A172 (cell line): ENCODE data around the gene RRAS2. TPM values are rescaled to one million over a fixed set of nuclear protein-coding genes. Genes with fewer than 3 reads are reported as not detected.
A peak's percentile ranks its signal among the peaks of the same experiment; 100 is the strongest.
"Not testable (repeated sequence)": the region's sequence is repeated elsewhere in the genome, so short reads cannot be mapped to it uniquely, and the experiment has no call there.

Experiments used
- DNase-seq: peaks from one replicate; pipeline ENCODE4 v3.0.0-alpha.2; 2015; ENCODE audit warnings: low spot score
- total RNA-seq: library from RNA; depleted of rRNA; stranded (reverse); fragments of >200 nt; shearing (Covaris generic); gene quantifications from 2 replicates; pipeline ENCODE4 v1.2.3, GENCODE V29; 2014

Gene RRAS2
- total RNA-seq, 1 experiment from 2014 or later: 138 TPM

DNA sequence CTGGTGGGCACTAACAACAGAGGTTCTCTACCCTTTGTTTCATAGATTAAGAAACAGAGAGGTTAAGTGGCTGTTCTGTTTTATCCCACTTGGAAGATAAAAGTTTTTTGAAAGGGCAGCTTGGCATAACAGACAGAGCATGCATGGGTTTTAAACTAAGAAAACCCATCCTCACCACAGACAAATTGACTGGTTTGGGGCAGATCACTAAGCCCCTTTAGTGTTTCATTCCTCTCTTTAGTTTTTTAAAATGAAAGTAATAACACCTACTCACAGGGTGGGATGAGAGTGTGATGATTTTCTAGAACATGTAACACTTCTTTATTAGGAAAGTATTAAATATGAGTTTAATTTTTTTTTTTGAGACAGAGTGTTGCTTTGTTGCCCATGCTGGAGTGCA, 12.3 kb upstream of the RRAS2 start:
- DNase-seq: no peak

DNA sequence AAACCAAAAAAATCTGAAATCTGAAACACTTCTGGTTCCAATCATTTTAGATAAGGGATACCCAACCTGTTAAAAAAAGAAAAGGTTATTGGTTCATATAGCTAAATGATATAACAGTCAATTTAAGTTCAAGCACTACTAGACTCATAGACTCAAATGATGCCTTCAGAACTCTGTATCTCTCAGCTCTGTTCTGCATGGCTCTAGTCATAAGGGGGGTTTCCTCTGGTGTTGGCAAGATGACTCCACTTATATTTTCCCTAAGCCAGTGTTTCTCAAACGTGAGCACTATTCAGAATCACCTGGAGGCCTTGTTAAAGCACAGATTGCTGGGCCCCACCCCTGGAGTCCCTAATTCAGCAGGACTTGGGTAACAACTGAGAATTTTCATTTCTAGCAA, 11.5 kb upstream of the RRAS2 start:
- DNase-seq: no peak

DNA sequence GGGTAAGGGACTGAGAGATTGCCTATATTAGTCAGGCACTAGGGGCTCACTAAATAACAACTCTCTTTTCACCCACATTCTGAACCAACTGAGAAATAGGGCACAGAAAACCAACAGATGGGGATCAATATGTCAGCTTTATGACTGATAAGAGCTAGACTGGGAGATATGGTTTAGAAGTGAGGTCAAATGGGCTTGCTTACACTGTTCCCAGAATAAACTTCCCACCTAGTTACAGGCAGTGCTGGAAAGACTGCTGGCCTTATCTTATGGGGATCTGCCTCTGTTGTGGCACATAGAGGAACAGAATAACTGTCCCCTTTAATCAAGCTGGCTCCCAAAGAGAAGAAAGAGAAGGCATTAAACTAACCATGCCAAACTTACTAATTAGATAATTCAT, 10.6 kb upstream of the RRAS2 start:
- DNase-seq: no peak

GRCh38 chr11:14366936-14367335, 8.0 kb upstream of the RRAS2 start:
- DNase-seq: no peak

GRCh38 chr11:14364322-14364721, 5.3 kb upstream of the RRAS2 start:
- DNase-seq: no peak

DNA sequence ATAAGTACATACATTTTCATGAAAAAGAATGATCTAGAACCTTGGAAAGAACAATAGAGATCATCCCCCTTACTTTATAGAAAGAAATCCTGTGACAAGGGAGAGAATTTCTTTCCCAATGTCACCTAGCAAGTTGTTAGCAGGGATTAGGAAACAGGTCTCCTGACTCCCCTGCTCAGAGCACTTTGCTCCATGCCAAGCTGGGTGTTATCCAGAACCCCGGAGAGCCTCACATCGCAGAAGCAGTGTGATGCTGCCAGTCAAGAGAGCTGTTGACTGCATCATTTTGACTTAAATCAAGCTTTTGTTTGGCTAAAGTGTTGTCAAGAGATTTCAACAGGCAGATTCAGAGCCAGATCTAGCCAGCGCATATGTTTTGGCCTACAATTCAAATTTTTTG, 3.6 kb upstream of the RRAS2 start:
- DNase-seq: no peak

DNA sequence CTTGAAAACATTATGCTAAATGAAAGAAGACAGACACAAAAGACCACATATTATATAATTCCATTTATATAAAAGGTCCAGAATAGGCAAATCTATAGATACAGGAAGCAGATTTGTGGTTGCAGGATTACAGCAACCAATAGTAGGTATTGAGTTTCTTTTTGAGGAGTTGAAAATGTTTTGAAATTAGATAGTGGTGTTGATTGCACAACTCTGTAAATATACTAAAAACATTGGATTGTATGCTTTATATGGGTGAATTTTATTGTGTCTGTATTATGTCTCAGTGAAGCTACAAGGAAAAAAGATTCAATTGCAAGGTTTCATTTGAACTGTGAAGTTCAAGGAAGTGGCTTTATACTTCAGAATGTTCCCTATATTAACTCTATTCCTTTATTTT, 3.0 kb upstream of the RRAS2 start:
- no peak for DNase-seq

DNA sequence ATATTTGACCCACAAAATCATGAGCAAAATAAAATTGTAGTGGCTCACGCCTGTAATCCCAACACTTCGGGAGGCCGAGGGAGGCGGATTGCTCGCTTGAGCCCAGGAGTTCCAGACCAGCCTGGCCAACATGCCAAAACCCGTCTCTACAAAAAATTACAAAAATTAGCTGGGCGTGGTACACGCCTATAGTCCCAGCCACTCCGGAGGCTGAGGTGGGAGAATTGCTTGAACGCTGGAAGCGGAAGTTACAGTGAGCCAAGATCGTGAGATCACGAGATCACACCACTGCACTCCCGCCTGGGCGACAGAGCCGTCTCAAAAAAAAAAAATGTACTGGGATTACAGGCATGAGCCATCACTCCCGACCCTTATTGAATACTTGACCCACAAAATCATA, 2.0 kb upstream of the RRAS2 start:
- DNase-seq: no peak

- DNase-seq: no peak
Observed at GRCh38 chr11:14359501-14360031, 583 bp upstream of the RRAS2 start.

- peak; percentile 59 for DNase-seq
Observed at GRCh38 chr11:14357881-14358728, 878 bp downstream of the RRAS2 start.

DNA sequence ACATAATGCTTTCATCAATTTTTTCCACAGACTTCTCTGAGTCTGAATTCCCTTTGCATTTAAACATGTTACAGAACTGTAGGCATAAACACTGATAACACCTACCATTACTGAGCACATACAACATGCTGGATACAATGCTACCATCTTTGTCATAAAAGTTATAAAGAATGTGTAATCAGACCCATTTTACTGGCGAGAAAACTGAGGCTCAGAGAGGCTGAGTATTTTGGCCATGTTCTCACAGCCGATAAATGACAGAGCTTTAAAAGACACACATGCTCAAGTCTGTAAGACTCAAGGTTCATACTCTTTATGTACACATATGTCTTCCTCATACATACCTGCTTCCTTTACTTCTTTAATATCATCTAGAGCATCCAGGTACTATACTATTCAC, 2.6 kb downstream of the RRAS2 start:
- no peak for DNase-seq

- not testable (repeated sequence) for DNase-seq
Observed at GRCh38 chr11:14354604-14355003, 4.4 kb downstream of the RRAS2 start.

DNA sequence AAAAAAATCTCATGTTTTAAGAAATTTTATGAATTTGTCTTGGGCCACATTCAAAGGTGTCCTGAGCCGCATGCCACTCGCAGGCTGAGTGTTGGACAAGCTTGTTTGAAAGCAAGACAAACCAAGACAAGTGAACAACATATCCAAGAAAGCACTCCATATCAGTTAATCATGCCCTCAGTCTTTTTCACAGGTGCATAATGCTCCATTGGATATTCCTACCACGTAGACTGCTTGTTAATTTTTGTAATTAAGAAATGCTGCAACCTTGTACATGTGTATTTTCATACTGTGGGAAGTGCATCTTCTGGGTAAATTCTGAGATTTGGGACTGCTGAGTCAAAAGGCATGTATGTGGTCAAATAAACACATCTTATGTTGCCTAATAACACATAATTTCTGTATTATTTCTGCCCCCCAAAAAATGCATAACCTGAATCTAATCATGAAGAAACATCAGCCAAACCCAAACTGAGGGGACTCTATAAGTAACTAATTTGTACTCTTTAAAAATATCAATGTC, 8.2 kb downstream of the RRAS2 start:
- DNase-seq: no peak

- no peak for DNase-seq
Observed at GRCh38 chr11:14350215-14350614, 8.8 kb downstream of the RRAS2 start.

- DNase-seq: no peak
Observed at GRCh38 chr11:14347991-14348390, 11.0 kb downstream of the RRAS2 start.

DNA sequence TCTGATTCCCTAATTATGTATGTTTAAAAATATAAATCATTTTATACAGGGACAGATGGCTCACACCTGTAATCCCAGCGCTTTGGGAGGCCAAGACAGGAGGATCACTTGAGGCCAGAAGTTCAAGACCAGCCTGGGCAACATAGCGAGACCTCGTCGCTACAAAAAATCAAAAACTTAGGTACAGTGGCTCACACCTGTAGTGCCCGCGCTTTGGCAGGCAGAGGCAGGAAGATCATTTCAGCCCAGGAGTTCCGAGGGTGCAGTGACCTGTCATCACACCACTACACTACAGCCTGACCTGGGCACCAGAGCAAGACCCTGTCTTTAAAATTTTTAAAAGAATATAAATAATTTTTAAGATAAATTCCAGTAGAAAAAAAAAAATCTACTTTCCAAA, 11.5 kb downstream of the RRAS2 start:
- DNase-seq: no peak

- DNase-seq: no peak
Observed at GRCh38 chr11:14346303-14346955, 12.6 kb downstream of the RRAS2 start.

- DNase-seq: no peak
Observed at GRCh38 chr11:14345668-14346067, 13.3 kb downstream of the RRAS2 start.

DNA sequence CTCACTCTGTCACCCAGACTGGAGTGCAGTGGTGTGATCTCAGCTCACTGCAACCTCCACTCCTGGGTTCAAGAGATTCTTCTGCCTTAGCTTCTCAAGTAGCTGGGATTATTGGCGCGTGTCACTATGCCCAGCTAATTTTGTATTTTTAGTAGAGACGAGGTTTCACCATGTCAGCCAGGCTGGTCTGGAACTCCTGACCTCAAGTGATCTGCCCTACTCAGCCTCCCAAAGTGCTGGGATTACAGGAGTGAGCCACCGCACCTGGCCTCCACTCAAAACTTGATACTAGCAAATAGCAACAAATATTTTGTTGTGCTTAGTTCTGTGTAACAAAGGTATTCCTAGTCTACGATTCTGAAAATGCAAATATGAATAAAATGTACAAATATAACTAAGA, 14.0 kb downstream of the RRAS2 start:
- not testable (repeated sequence) for DNase-seq

GRCh38 chr11:14342906-14343305, 16.1 kb downstream of the RRAS2 start:
- no peak for DNase-seq

- DNase-seq: no peak
Observed at GRCh38 chr11:14341968-14342367, 17.0 kb downstream of the RRAS2 start.

GRCh38 chr11:14340721-14341120, 18.3 kb downstream of the RRAS2 start:
- DNase-seq: no peak

GRCh38 chr11:14339356-14339755, 19.6 kb downstream of the RRAS2 start:
- no peak for DNase-seq
